Measurements from ENCODE around the gene GNPTAB. TPM values are rescaled to one million over a fixed set of nuclear protein-coding genes. Genes with fewer than 3 reads are reported as not detected.
A peak's percentile ranks its signal among the peaks of the same experiment; 100 is the strongest.

Gene GNPTAB
- total RNA-seq, 4 donors from 2014 or later, result 27.1 to 91.6 (median 31.3) TPM

- Histone ChIP-seq H3K9me3 (no peaks in the 10 kb centered on the region), H3K4me1 (no peaks in the 10 kb centered on the region), H3K27ac (no peak overlapping the region), H3K27me3 (no peaks in the 10 kb centered on the region), H3K4me3 (no peak overlapping the region), H3K36me3 (no peaks in the 10 kb centered on the region)
- no peak for TF ChIP-seq POLR2A (IDR thresholded peaks at IDR 0.05)
- no peak for TF ChIP-seq CTCF (IDR thresholded peaks at IDR 0.05)
- no peak for DNase-seq
Observed at GRCh38 chr12:101809208-101809607, 21.6 kb downstream of the GNPTAB start.

- H3K27me3 ChIP-seq, result no peaks in the 10 kb centered on the region
- no peaks in the 10 kb centered on the region for H3K36me3 ChIP-seq
- TF ChIP-seq CTCF (IDR thresholded peaks at IDR 0.05) (no peak), POLR2A (IDR thresholded peaks at IDR 0.05) (no peak)
- no peak overlapping the region for H3K4me3 ChIP-seq
- DNase-seq, result no peak
- H3K27ac ChIP-seq, result no peak overlapping the region
- H3K9me3 ChIP-seq, result no peaks in the 10 kb centered on the region
- peaks cover 0 to 5% (median 0%) of the 10 kb centered on the region in 4 donors for H3K4me1 ChIP-seq
Observed at GRCh38 chr12:101806265-101806664, 24.5 kb downstream of the GNPTAB start.

- H3K36me3 ChIP-seq, result no peaks in the 10 kb centered on the region
- no peak for DNase-seq
Observed at GRCh38 chr12:101804409-101804808, 26.4 kb downstream of the GNPTAB start.

GRCh38 chr12:101803978-101804377 lies 26.8 kb downstream of the GNPTAB start:
- peak in 2 of 3 donors; percentile 47 to 57 for DNase-seq
- no peak for TF ChIP-seq CTCF (IDR thresholded peaks at IDR 0.05)
- no peak for TF ChIP-seq POLR2A (IDR thresholded peaks at IDR 0.05)
- Histone ChIP-seq H3K27ac (peak overlapping the region in 1 of 4 donors; percentile 18), H3K4me3 (no peak overlapping the region), H3K36me3 (no peaks in the 10 kb centered on the region), H3K27me3 (no peaks in the 10 kb centered on the region), H3K9me3 (no peaks in the 10 kb centered on the region), H3K4me1 (peaks cover 0 to 5% (median 0%) of the 10 kb centered on the region in 4 donors)

More at GRCh38 chr12:101804409-101804808, 26.4 kb downstream of the GNPTAB start:
- Histone ChIP-seq H3K27ac (peak overlapping the region in 1 of 4 donors; percentile 18), H3K27me3 (no peaks in the 10 kb centered on the region), H3K4me1 (peaks cover 0 to 5% (median 0%) of the 10 kb centered on the region in 4 donors), H3K9me3 (no peaks in the 10 kb centered on the region), H3K4me3 (no peak overlapping the region)
- TF ChIP-seq CTCF (IDR thresholded peaks at IDR 0.05), result no peak
- TF ChIP-seq POLR2A (IDR thresholded peaks at IDR 0.05), result no peak

- H3K4me3 ChIP-seq, result no peak overlapping the region
- no peaks in the 10 kb centered on the region for H3K36me3 ChIP-seq
- H3K4me1 ChIP-seq, result peaks cover 0 to 5% (median 0%) of the 10 kb centered on the region in 4 donors
- H3K27me3 ChIP-seq, result no peaks in the 10 kb centered on the region
- DNase-seq, result no peak
- no peak overlapping the region for H3K27ac ChIP-seq
- TF ChIP-seq POLR2A (IDR thresholded peaks at IDR 0.05) (no peak), CTCF (IDR thresholded peaks at IDR 0.05) (no peak)
- H3K9me3 ChIP-seq, result no peaks in the 10 kb centered on the region
Observed at GRCh38 chr12:101802486-101802885, 28.3 kb downstream of the GNPTAB start.

GRCh38 chr12:101799774-101800173 lies 31.0 kb downstream of the GNPTAB start:
- Histone ChIP-seq H3K27ac (no peak overlapping the region), H3K36me3 (no peaks in the 10 kb centered on the region), H3K27me3 (no peaks in the 10 kb centered on the region), H3K9me3 (no peaks in the 10 kb centered on the region), H3K4me3 (no peak overlapping the region), H3K4me1 (peaks cover 0 to 5% (median 0%) of the 10 kb centered on the region in 4 donors)
- no peak for DNase-seq
- TF ChIP-seq POLR2A (IDR thresholded peaks at IDR 0.05), result no peak
